Right ventricle myocardium superior (tissue), 1 donor: ENCODE data around the gene FAM83C. TPM values are rescaled to one million over a fixed set of nuclear protein-coding genes. Genes with fewer than 3 reads are reported as not detected.
"Not testable (repeated sequence)": the region's sequence is repeated elsewhere in the genome, so short reads cannot be mapped to it uniquely, and the experiment has no call there.

Experiments used
- ATAC-seq: fragments of 200-7000 bp; cut with Tn5 transposase; one replicate; pipeline ENCODE4 v1.9.1; 2020; ENCODE audit warnings: mild to moderate bottlenecking; ENCODE audit not compliant: poor library complexity
- DNase-seq: peaks from one replicate; pipeline ENCODE4 v3.0.0-alpha.2; 2020
- intact Hi-C: fragments of 100-400 bp; cut with DNase I; formaldehyde crosslinking; loops from one replicate; pipeline ENCODE4 v1.11.2; 2022
- total RNA-seq: library from RNA; stranded (reverse); fragmentation: NEBNext Ultra II Directional; extraction: Animal tissue kit (Norgen Biotek cat#: 25700); gene quantifications from one replicate; pipeline ENCODE4 v1.2.1, GENCODE V29; 2021
- donor health status: DM: no; HTN: yes; CAD: no; lungs with severe emphysema.

FAM83C gene
- total RNA-seq, 1 donor from 2014 or later = not detected

DNA sequence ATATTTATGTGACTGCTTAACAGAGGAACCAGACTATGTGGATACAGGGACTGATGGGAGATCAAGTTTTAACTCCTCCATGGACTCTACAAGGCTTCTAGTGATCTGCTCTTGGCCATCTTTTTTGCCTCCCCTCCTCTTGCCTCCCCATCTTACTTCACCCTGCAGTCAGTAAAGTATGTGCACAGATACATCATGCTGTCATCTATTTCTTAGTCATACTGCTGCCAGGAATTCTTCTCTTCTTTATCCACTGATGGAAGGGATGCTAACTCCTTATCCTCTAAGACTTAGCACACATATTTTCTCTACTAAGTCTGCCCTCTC is 27.6 kb upstream of the FAM83C start:
- intact Hi-C loops = no loop called here
- DNase-seq (no peak), ATAC-seq (no peak)

DNA sequence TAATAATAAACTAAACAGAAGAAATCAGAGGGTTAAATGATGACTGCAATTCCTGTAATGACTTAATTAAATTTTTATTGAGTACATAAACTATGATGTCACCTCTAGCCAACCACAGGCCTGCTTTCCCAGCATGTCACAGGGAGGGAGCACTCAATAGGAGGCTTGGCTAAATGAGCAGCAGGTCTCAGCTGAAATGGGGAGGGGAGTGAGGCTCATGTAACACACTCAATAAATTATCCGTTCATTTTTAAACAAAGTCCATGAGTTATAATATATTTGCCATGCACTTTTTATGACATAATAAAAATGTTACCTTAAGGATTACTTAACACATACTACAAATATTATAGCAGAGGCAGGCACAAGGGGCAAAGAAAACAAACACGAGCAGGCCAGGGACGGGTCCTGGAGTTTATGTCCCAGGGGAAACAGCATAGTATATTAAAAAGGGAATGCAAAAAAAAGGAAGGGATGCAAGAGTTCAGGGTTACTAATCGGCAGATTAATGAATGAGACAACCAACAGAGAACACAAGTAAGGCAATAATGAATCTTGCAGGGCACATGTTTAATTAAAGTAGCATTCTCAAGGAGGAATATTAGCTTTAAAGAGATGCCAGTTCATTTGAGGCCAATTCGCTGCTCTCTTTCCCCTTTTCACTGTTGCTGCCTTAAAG is 27.1 kb upstream of the FAM83C start:
- ATAC-seq (no peak), DNase-seq (no peak)
- intact Hi-C loops = no loop called here

DNA sequence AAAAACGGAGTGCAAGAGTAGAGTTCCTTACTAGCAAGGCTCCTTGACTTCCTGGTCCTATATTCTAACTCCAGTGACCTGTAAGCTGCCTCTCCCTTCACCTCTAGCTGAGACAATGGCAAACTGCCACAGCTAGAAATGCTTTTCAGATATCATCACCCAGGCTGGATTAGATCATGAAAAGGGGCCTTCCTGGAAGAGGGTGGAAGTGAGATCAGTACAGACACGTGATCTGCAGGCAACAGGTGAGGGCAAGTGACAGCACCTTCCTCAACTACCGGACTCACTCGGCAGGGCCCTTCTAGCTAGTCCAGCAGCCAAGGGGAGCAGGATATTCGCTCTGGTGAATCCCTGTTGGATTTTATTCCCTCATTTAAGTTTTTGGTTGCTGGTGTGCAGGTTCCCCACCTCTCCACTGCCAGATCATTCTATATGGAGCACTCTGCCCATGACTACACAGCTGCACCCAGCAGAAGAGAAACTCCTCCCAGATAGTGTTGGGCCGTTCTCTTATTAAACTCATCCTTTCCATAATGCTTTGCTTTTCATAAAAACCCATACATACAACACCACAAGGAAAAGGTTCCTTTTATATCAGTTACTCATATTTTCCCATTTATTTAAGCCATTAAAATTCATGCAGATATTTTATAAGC is 26.4 kb upstream of the FAM83C start:
- intact Hi-C loops = no loop called here
- DNase-seq (no peak), ATAC-seq (peak; percentile 81)

DNA sequence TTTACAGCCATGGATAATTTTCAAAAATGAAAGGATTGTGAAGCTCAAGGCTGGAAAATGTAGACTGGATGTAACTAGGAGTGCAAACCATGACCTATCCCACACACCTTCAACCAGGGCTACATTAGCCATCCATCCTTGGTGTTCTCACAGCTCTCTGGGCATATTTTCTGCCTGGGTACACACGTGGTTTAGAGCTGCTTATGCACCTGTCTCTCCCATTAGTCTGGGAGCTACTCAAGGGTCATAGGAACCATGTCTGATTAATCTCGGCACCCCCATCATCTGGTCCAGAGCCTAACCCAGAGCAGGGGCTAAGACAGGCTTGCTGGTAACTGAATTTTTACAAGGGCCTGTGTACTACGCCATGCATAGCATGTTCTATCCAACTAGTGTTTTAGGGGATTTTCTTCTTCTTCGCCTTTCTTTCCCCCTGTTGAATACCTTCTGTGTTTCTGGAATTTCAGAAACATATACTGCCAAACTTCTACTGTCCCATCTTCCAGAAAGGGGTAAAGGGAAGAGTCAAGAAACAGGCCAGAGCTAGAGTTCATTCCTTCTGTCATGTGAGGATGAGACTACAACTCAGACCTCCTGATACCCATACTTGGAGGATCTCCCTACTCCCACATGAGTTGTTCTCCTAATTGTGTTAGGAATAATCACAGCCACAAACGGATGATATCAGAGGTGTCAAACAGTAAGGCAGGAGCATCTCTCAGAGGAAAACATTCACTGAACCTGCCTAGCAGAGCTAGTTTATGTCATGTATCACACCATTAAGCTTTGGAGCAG is 25.4 kb upstream of the FAM83C start:
- DNase-seq (no peak), ATAC-seq (no peak)
- intact Hi-C loops = no loop called here

DNA sequence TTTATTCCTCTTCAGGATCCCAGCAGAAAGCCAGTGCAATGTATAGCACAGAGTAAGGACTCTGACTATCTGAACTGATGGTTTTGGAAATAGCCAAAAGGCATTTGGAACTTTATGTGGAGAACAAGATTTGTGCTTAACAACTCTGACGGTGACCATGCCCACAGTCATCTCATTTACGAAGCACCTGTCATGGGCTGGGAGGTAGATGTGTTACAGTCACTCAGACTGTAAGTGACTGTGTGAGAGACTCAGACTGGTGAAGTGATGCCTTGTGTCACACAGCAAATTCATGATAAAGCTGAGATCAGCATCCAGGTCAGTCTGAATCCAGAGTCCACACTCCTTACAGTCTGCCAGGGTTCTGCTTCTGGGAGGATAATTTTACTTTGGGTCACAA is 23.9 kb upstream of the FAM83C start:
- intact Hi-C loops = no loop called here
- ATAC-seq (no peak), DNase-seq (no peak)

DNA sequence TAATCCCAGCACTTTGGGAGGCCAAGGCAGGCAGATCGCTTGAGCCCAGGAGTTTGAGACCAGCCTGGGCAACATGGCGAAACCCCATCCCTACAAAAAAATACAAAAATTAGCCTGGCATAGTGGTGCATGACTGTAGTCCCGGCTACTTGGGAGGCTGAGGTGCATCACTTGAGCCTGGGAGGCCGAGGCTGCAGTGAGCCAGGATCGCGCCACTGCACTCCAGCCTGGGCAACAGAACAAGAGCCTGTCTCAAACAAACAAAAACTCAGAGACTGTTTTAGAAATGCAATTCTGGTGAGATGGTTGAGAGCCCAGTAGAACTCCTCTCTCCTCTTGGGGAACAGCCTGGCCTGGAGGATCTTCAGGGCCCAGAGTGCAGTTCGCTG is 23.4 kb upstream of the FAM83C start:
- intact Hi-C loops, ATAC-seq, DNase-seq: not testable (repeated sequence)

DNA sequence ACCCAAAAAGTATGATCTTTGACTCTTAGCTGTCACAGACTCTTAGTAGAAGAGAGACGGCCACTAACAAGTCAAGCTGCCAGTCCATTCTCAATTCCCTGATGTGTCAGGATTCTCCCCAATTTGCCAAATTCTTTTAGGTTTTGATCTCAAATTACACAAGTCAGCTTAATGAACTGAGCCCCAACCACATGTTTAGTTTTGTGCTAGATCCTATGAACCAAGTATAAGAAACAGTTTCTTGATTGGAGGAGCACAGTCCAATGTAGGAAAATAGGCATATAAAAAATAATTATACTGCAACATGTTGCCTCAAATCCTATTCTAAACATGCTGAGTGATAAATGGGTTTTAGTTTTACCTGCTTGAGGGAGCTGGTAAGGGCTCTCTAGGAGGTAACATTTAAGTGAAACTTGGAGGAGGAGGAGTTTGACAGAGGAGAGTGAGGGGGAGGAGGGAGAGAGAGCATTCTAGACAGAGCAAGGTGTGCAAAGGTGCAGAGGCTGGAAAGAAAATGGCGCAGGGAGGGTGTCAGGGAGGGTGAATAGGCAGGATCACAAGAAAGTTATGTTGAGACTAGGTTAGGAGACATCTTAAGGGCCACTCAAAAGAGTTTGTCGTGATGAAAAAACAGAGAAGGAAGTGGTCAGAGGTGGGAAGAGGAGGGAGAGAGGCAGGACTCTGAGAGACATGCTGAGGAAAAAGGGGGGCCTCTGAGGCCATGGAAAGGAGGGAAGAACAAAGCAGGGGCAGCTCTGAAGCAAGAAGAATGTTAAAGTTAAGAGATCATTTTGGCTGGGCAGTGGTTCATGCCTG is 22.8 kb upstream of the FAM83C start:
- intact Hi-C loops = no loop called here
- no peak for ATAC-seq
- no peak for DNase-seq

DNA sequence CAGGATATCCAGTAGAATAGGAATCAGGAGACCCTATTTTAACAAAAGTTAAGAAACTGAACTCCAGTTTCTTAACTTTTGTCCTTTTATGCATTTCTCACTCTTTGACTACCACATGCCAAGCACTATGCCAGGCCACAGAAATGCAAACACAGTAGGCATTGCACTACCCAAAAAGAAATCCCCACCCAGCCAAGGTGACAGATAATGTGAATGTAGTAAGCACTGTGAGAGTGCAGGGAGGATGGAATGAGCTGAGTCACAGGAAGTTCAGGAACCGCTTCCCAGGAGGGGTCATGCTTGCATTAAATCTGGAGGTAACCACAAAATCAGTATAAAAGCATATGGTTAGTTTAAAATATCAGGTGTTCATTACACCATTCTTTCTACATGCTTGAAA is 20.1 kb upstream of the FAM83C start:
- DNase-seq (no peak), ATAC-seq (no peak)
- intact Hi-C loops = no loop called here

DNA sequence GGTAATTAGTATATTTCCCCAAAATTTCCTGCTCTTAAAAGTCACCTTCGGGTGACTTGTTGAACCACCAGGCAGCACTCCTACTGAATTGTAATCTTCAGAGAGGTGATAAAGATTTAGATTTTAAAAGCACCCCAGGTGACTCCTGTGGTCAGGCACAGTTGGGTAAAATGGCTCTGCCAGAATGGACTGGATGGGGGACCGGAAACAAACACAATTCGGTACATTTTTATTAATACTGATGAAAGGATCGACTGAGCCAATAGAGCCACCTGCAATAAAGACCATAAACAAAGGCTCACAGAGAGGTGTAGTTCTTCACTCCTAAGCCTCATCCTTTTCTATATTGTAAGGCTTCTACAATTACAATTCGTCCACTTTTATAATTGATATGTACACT is 19.6 kb upstream of the FAM83C start:
- no peak for ATAC-seq
- intact Hi-C loops = no loop called here
- DNase-seq = no peak

DNA sequence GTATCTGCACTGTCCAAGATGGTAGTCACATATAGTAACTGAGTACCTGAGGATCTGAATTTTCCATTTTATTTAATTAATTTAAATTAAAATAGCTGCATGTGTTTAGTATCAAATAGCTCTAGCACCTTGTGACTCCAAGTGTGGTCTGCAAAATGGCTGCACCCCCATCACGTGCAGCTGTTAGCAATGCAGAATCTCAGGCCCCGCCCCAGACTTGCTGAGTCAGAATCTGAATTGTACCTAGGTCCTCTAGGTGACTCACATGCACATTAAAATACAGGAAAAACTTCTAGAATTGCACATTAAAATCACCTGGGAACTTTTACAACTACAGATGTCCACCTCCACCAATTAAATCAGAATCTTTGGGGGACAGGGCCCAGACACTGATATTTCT is 19.2 kb upstream of the FAM83C start:
- no peak for ATAC-seq

DNA sequence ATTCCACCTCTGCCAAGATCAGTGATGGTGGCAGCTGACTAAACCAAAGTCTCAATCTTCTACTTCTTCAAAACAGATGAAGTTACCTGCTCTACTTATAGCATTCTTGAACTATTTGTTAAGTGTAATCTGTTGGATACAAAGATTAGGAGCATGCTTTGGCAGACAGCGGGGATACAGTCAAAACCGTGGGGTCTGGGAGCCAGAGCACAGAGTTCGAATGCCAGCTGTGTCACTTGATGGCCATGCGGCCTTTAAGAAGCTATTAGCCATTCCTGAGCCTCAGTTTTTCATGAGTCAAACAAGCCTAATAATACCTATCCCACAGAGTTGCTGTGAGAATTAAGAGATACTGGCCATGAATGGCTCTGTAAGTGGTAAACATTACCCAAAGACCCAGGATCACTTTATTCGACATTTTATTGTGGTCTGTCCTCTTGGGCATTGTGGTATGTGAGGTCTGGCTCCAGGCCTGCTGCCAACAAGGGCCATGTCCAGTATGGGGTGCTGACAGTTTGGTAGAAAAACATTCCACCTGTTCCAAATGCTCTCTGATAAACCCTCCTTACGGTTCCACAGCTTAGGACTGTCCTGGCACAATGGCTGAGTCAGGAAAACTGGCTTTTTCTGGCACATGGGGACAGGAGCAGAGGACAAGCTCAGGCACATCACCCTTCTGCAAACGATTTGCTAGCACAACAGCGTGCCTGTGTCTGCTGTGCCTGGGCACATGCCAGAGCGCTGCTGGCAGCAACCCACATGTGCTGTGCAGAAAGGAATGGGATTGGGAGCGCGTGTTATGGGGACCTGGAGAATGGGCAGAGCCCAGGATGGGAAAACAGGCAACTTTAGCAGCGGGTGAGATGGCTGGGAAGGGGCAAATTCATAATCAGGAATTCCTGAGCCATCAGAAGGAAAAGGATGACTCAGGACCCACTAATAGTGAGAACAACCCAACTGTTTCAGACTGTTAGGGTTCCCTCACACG is 15.7 kb upstream of the FAM83C start:
- peak; percentile 87 for DNase-seq
- intact Hi-C loops = no loop called here
- peak; percentile 81 for ATAC-seq

More for the DNA sequence above, 19.2 kb upstream of the FAM83C start:
- DNase-seq = no peak
- intact Hi-C loops = no loop called here

DNA sequence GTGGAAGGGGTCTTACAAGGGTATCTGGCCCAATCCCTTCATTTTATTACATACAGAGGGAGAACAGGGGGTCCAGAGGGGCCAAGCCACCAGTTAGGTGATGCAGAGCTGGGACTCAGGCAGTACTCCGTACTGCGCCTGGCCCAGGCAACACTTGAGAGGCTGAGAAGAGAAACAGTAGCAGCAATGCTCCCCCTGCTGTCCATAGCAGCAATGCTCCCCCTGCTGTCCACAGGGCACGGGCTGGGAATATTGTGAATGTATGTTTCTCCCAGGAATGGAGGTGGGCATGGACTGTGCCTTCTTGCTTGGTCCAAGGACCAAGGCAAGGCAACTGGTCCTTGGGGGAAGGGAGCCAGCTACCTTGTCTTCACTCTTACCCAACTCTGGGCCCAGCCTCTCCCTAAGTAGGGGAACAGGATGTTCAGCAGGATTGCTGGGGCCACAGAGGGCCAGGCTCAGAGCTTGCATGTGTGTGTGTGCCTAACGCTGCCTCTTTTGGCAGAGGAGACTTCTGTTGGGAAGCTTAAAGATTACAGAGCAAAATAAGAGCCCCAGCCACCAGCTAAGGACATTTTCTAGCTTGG is 14.8 kb upstream of the FAM83C start:
- intact Hi-C loops = no loop called here
- no peak for DNase-seq
- peak; percentile 64 for ATAC-seq

DNA sequence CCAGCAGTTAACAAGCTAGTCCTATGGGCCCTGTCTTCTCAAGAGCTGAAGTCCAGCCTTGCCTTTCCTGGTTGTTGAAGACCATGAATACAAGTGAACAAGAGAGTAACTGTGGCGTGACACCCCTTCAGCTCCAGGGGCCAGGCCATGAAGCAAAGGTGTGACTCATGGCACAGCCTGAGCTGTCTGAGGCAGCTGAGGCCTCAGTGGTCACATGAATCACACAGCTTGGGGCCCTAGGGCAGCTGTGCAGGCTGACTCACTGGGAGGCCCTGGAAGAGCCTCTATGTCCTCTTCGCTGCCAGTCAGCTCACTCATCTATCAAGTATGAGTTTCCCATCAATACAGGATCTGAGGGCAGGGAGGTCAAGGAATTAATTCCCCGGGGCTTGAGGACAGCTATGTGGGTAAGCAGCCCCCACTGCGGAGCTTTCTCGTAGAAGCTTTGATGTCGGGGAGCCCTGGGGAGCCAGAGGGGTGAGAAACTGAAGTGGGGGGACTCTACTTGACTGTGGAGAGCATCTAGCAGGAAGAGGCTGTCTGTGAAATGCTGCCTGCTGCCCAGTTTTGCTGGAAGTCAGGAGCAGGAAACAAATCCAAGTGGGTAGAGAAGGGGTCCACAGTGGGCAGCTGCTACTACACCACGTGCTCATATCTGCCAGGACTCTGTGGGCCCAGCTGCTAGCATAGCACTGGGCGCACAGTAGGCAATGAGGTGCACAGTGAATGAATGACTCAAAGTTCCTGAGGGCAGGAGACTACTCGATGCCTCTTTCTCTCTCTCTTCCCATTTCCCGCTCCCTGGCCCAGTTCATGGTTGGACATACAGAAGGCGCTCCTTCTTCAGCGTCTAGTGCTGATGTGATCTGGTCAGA is 13.7 kb upstream of the FAM83C start:
- intact Hi-C loops = no loop called here
- ATAC-seq (no peak), DNase-seq (no peak)

DNA sequence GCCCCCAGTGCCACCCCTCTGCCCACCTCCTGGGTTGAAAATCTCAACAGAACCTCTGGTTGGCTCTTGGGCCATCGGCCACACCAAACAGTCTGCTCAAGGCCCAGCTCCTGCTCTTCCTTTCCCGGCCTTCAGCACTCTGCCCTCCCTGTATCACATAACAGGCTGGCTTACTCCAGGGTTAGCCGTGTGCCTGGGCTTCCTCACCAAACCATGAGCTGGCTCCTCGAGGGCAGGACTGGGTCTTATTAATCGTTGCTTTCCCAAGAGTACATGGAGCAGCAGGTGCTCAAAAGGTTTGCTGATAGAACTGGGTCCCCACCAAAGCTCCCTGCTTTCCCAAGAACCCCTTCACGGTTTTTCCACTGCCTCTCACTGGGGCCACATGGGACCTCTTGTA is 12.7 kb upstream of the FAM83C start:
- intact Hi-C loops = loop anchor here (5.0 kb wide), 1 partner anchor 142 kb away; no protein-coding TSS in a partner anchor
- DNase-seq (no peak), ATAC-seq (no peak)

DNA sequence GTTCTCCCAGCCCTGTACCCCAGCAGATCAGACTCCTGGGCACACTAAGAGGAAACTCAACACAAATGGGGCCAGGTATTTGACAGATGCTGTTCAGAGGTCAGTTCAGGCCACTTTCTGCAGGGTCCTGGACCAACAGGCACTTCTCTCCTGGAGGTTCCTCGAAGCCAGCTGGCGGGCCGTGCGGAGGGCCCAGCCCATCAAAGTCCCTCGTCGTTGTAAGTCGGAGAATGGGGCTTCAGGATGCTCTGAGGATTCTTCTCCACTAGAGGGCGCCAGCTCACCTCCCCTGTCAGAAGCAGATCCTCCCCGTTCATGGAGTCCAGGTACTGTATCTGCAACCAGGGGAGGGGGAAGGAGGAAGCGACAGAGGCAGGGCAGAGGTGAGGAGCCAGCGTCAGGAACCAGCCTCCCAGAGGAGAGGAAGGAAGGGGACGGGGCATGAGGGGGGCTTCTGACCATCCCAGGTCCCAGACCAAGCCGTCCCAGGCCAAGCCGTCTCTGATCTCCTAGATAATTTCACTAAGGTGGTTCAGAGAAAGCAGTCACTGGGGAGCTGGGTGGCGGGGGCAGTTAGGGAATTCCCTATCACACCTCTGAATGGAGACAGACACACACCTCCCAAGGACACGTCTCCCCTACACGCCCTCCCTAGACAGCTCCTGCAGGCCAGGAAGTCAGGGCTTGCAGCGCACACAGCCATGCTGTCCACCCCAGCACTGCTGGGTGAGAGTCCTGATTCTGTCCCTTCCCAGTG is 11.7 kb upstream of the FAM83C start:
- intact Hi-C loops = loop anchor here (5.0 kb wide), 1 partner anchor 143 kb away; no protein-coding TSS in a partner anchor
- ATAC-seq (peak; percentile 61), DNase-seq (peak; percentile 80)

DNA sequence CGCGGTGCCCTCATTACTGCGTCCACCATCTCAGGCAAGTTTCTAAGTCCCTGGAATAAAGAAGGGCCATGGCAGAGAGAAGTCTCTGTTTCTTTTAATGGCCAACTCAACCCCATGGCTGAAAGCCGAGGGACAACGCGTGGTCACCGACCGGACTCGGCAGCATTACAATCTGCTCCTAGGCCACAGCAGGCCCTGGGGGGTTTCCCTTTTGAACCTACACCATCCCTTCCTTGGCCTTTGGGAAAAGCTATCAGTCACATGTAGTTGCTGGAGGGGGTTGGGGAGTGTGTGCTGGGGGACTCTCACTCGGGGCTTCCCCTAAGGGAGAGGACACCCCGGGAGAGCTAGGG is 11.1 kb upstream of the FAM83C start:
- intact Hi-C loops = loop anchor here (5.0 kb wide), 1 partner anchor 144 kb away; no protein-coding TSS in a partner anchor

More for the DNA sequence above, 11.1 kb upstream of the FAM83C start:
- DNase-seq (no peak), ATAC-seq (no peak)
